CD4-positive, alpha-beta T cell treated with Interleukin-6 at 100 ng/mL for 8 hours (primary cell): ENCODE results near the gene ZNF660.

Experiments
- DNase-seq: peaks from one replicate; pipeline ENCODE4 v3.0.0-alpha.2; 2020; ENCODE audit warnings: mixed read lengths, low spot score

Gene ZNF660

DNA sequence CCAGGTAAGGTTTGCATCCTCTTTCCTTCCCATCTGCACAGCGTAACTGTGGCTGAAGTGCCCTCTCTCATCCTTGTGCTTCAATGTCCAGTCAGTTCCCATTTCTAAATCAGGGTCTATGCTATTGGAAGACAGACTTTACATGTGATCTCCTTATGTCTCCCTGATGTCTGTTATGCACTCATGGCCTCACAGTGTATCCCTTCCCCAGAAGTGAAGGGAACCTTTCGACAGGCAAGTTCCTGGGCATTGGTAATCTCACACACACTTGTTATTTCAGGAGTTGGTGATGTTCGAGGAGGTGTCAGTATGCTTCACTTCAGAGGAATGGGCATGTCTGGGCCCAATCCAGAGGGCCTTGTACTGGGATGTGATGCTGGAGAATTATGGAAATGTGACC, 47.4 kb downstream of the ZNF660 start:
- DNase-seq, result no peak

GRCh38 chr3:44642337-44642736, 57.6 kb downstream of the ZNF660 start:
- no peak for DNase-seq

DNA sequence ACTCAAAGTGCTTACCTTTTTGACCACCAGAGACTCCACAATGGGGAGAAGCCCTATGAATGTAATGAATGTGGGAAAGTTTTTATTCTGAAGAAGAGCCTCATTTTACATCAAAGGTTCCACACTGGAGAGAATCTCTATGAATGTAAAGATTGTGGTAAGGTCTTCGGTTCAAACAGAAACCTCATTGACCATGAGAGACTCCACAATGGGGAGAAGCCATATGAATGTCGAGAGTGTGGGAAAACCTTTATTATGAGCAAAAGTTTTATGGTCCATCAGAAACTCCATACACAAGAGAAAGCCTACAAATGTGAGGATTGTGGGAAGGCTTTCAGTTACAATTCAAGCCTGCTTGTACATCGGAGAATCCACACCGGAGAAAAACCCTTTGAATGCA, 58.3 kb downstream of the ZNF660 start:
- no peak for DNase-seq

DNA sequence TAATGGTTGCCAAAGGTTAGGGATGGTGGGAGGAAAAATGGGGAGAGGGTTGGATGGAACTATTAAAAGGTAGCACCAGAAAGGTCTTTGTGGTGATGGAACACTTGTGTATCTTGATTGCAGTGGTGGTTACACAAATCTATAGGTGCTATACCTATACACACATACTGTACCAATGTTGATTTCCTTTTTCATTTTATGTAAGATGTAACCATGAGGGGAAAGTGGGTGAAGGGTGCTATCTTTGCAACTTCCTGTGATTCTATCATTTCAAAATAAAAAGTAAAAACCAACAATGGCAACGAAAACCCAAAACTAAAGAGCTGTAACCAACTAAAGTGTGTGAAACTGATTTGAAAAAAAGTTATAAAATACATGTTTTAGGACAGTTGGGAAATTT, 63.0 kb downstream of the ZNF660 start:
- DNase-seq, result no peak

DNA sequence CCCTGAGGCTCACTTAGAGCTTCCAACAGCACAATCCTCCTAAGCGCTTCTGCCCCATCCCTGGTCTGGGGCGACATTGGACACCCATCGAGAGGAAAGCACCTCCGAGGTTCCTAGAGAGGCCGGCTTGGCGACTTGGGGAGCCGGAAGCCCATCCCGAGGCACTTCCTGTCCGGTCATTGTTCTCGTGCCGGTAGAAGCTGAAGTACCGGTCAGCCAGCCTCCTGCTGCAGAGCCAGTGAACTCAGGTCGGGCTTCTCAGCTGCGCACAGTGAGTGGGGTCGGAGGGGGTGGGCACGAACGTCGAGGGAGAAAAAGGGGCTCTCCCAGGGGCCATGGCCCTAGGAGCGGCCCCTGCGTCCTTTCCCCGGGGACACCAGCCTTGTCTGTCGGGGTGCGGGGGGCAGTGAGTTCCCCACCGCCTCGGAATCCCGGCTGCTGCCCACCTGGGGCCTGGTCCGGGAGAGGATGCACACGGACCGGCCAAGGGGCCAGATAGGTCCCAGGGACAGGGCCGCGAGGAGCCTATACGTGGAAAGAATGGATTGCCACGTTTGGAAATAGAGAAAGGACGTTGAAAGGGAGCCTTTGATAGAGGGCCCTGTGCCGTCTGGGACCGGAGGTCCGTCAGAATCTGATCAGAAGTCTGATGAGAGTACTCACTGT, 63.9 kb downstream of the ZNF660 start, which contains the start of gene ZNF35:
Gene ZNF35 (plus strand): TSS at position 169 of the 666 bp plus-strand sequence. CDS start 2,336 bp downstream, outside the sequence.
- peak; percentile 9 for DNase-seq
